IPS DF 4.7 (cell line): ENCODE measurements around the gene CENPU.
"Not testable (repeated sequence)": the region's sequence is repeated elsewhere in the genome, so short reads cannot be mapped to it uniquely, and the experiment has no call there.

Experiments used
- DNase-seq: peaks from one replicate; pipeline ENCODE4 v3.0.0-alpha.2; 2013; ENCODE audit warnings: low spot score; ENCODE audit errors: extremely low read depth

CENPU gene, protein sequence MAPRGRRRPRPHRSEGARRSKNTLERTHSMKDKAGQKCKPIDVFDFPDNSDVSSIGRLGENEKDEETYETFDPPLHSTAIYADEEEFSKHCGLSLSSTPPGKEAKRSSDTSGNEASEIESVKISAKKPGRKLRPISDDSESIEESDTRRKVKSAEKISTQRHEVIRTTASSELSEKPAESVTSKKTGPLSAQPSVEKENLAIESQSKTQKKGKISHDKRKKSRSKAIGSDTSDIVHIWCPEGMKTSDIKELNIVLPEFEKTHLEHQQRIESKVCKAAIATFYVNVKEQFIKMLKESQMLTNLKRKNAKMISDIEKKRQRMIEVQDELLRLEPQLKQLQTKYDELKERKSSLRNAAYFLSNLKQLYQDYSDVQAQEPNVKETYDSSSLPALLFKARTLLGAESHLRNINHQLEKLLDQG

GRCh38 chr4:184733654-184734524 lies at the start of gene CENPU:
TSS of gene CENPU (minus strand) at chr4:184734096. CDS start at chr4:184734062, 34 bp downstream.
- peak; percentile 97 for DNase-seq

GRCh38 chr4:184782731-184783373 lies 49.0 kb upstream of the CENPU start:
- DNase-seq: no peak

- DNase-seq: not testable (repeated sequence)
These were observed 45.3 kb upstream of the CENPU start for GRCh38 chr4:184779160-184779559.

DNA sequence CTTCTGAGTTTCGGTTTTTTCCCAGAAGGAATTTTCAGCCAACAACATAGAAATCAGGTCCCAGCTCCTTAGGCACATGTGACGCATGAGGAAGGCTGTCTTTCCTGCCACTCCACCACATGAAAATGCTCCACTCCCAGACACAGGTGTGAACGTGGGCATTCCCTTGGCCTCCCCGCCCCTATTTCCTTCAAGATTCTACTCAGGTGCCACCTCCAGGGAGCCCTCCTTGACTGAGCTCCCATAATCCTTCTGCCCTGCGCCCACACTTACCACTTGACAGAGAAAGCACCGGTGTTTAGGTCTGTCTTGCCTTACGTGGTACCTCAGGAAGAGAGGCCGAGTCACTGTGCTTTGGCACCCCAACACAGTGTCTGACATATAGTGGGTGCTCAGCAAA lies 44.4 kb upstream of the CENPU start:
- DNase-seq: no peak

- DNase-seq: no peak
These were observed 42.9 kb upstream of the CENPU start for GRCh38 chr4:184776821-184777220.

DNA sequence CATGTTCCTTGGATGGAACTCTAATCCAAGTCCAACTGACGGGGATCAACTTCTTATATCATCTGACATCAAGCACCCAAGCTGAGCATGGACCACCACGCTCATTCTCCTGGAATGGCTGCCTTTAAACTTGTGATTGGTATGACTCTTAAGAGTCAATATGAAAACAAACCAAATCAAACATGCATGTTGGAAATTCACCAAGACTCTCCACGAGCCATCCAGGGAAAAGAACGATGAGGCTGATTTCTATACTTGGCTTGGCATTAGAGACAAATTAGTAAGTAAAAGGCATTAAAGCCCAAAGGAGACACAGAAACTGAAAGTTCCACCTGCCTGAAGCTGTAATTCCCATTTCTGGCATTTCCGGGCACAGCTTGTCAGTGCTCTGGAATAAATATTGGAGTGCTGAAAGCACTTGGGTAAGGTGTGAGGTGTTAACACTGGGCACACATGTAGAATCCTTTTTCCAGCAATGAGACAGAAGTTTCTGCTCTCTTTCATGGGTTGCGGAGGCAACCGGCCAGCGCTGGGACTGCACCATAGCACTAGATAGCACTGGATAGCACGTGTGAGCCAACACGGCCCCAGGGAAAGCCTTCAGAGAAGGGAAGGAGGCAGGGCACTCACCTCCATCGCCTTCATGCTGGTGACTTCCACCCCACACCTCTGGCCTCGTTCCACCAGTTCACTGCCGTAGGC lies 42.1 kb upstream of the CENPU start:
- no peak for DNase-seq

GRCh38 chr4:184774152-184774551 lies 40.3 kb upstream of the CENPU start:
- no peak for DNase-seq

DNA sequence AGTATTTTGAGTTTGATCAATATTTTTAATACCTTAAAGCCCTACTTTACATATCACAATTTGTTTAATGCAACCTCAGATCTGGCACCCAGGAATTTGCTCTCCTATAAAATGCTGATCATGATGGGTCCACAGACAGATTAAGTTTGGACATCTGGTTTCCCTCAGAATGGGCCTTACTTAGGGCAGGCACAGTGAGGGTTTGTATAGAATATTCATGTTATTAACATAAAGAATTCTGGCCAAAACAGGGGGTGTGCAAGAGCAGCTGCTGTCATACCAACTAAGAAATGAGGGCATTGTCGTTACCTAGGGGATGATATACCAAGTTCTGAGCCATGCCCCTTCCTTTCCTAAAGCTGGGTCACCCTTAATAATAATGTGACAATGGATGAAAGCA lies 37.5 kb upstream of the CENPU start:
- no peak for DNase-seq

GRCh38 chr4:184769141-184769765 lies 35.4 kb upstream of the CENPU start:
- no peak for DNase-seq

- no peak for DNase-seq
These were observed 34.4 kb upstream of the CENPU start for GRCh38 chr4:184768296-184768695.

GRCh38 chr4:184766446-184766845 lies 32.5 kb upstream of the CENPU start:
- no peak for DNase-seq

- DNase-seq: no peak
These were observed 31.8 kb upstream of the CENPU start for GRCh38 chr4:184765473-184766340.

GRCh38 chr4:184764601-184765000 lies 30.7 kb upstream of the CENPU start:
- DNase-seq: no peak

DNA sequence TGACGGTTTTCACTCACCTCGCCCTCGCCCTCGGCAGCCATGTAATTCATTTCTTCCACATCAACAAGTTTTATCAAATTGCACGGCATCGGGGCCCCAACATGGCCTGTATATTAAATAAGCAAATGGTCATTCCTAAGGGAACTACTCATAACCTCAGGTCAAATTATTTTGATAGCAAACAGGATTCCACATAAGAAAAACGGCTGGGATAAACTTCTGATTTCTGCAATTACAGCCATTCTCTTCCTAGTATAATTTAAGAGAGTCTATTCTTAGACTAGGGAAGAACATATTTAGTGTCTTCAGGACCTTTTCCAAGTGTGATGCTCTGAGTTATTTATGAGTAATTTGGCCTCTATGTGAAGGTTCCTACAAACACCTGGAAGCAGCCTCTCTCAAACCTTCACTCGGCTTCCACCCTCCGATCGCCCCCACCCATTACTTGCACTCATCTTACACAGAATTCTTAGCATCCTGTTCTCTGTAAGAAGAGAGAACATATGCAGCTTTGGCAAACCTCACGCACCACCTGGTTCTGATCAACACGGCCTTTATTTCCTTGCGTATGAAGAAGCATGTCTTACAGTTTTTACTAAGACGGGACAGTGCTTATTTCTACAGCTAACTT lies 29.4 kb upstream of the CENPU start:
- DNase-seq: no peak

- DNase-seq: no peak
These were observed 28.2 kb upstream of the CENPU start for GRCh38 chr4:184762100-184762499.

DNA sequence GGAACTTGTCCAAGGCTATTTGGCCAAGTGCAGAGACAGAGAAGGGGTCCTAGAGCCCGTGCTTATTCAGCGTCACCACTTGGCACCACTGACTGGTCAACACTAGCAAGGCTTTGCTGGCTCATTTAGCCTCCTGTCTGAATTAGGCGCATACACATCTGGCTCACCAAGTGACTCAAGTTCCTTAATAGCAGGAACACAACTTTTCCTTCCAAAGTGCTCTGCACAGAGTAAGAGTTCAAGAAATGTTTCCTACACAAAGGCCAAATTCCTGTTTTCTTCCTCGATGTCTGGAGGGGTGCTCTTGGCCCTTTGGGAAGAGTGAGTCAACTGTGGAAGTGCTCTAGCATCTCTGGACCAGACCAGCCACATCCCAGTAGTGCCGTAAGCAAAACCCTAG lies 26.8 kb upstream of the CENPU start:
- no peak for DNase-seq

DNA sequence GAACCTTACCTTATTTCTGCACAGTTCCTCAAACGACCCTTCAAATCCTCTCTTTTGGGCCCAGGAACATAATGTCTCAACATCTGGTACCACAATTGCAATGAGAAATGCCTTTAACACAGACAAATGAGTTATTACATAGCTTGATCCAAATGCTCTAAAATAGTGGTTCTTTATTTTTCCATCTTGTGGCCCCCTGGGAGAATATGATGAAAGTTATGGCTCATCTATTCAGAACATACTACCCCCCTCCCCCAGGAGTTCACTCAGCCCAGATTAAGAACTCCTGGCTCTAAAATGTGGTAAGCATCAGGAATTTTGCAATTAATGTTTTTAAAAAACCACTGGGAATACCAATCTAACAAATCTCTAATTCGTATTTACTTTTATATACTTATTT lies 23.9 kb upstream of the CENPU start:
- DNase-seq: no peak

- no peak for DNase-seq
These were observed 22.5 kb upstream of the CENPU start for GRCh38 chr4:184756399-184756798.

DNA sequence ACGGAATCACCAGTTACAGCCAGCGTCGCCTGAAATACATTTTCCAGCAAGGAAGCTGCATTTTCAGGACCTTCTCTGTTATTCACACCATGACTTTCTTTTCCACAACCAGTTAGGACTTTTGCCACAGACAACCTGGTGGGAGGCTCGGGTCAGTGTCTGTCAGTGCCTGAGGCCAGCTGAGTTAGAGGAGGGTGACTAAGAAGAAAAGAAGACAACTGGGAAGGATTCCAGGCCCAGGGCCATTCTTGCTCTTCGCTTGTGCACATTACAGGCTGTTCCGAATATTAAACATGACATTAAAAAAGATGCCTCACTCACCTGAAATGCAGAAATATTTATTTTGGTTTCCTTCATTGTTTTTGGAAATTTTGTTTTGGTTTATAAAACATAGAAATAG lies 21.4 kb upstream of the CENPU start:
- no peak for DNase-seq
